ENCODE measurements around the gene FRMD7. TPM values are rescaled to one million over a fixed set of nuclear protein-coding genes. Genes with fewer than 3 reads are reported as not detected.

The FRMD7 gene
- total RNA-seq, 1 donor from 2014 or later = not detected

DNA sequence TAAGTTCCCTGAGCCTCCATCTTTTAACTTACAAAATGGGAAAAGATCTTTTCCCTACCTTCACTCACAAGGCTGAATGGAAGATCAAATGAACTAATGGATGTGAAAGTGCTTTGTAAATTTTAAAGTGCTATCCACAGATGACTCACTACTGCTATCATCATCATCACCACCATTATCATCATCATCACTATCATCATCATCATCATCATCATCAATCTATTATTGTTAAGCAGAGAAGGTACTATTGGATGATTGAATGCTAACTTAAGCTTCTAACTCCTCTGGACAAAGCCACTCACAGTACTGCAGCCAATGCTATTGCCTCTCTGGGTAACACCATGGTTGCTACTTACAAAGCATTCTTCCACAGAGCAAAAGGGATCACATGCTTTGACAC, 1.9 kb downstream of the FRMD7 start:
- Histone ChIP-seq H3K36me3 (no peaks in the 10 kb centered on the region), H3K9me3 (no peaks in the 10 kb centered on the region), H3K27me3 (no peaks in the 10 kb centered on the region), H3K27ac (no peak overlapping the region), H3K4me1 (no peaks in the 10 kb centered on the region), H3K4me3 (no peak overlapping the region)
- no peak for TF ChIP-seq CTCF (IDR thresholded peaks at IDR 0.05)
- no peak for DNase-seq (ENCODE audit: low spot score in 2 of 2)
- intact Hi-C loops (cut with DNase I) = no loop called here

- Histone ChIP-seq H3K4me1 (no peaks in the 10 kb centered on the region), H3K4me3 (no peak overlapping the region), H3K36me3 (no peaks in the 10 kb centered on the region), H3K27me3 (no peaks in the 10 kb centered on the region), H3K27ac (no peak overlapping the region), H3K9me3 (no peaks in the 10 kb centered on the region)
- no peak for DNase-seq (ENCODE audit: low spot score in 2 of 2)
- intact Hi-C loops (cut with DNase I) = no loop called here
- TF ChIP-seq CTCF (IDR thresholded peaks at IDR 0.05) = no peak
Measured at GRCh38 chrX:132120913-132121312, 6.9 kb downstream of the FRMD7 start.

DNA sequence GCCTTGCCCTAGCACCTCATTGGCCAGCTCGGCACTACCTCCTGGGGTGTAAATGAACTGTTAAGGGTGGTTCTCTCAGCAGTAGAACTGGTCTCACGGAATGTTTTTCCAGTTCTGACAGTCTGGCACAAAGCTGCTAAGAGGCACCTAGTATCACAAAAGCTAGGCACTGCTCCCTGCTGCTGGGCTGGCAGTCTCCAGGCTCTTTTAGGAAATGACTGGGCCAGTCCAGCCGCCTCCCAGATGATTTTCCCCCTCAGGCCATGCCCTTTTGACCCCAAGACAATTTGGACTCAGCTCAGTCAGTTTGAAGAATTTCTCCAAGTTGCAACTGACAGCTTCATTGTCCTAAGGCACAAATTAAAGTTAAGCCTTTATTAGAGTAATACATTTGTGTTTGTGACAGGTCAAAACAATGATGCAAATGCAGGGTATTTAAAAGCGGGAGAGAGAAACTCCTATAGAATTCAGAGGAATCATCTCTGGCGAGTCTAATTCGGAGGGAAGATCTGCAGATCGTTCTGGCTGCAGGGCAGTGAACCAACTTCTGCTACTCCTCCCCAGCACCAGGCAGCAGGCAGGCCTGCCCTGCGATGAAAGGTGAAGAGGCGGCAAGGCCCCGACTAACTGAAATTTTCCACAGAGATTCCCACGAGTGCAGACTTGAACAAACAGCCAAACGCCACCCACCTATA, 7.9 kb downstream of the FRMD7 start:
- Histone ChIP-seq H3K4me1 (no peaks in the 10 kb centered on the region), H3K9me3 (no peaks in the 10 kb centered on the region), H3K36me3 (no peaks in the 10 kb centered on the region), H3K27me3 (no peaks in the 10 kb centered on the region), H3K4me3 (no peak overlapping the region), H3K27ac (no peak overlapping the region)
- no peak for DNase-seq (ENCODE audit: low spot score in 2 of 2)
- TF ChIP-seq CTCF (IDR thresholded peaks at IDR 0.05) = no peak
- intact Hi-C loops (cut with DNase I) = no loop called here

DNA sequence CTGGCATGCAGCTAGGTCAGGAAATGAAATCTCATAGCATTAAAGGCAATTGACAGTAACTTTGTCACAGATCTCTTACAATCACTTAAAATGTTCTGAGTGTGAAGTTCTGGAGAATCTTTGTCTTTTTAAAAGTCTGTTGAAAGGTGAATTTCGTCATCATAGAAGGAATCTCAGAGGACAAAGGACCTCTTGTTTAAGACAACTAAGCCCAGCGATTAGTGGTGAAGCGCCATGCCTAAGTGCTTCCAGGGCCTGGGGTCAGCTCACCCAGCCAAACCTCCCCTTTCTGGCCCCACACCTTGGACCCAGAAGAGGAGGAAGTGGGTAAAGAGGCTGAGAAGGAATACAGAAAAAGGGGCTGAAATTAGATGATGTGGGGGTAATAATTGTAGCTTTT, 8.5 kb downstream of the FRMD7 start:
- H3K27ac ChIP-seq = no peak overlapping the region
- intact Hi-C loops (cut with DNase I) = no loop called here
- TF ChIP-seq CTCF (IDR thresholded peaks at IDR 0.05) = no peak

GRCh38 chrX:132118358-132118757, 9.5 kb downstream of the FRMD7 start:
- intact Hi-C loops (cut with DNase I) = no loop called here
- H3K36me3 ChIP-seq = no peaks in the 10 kb centered on the region
- no peaks in the 10 kb centered on the region for H3K4me1 ChIP-seq
- no peak for TF ChIP-seq CTCF (IDR thresholded peaks at IDR 0.05)
- no peaks in the 10 kb centered on the region for H3K9me3 ChIP-seq
- no peak overlapping the region for H3K27ac ChIP-seq
- DNase-seq (ENCODE audit: low spot score in 2 of 2) = no peak
- no peaks in the 10 kb centered on the region for H3K27me3 ChIP-seq
- H3K4me3 ChIP-seq = no peak overlapping the region

More for the DNA sequence above, 8.5 kb downstream of the FRMD7 start:
- Histone ChIP-seq H3K4me1 (no peaks in the 10 kb centered on the region), H3K36me3 (no peaks in the 10 kb centered on the region), H3K4me3 (no peak overlapping the region), H3K27me3 (no peaks in the 10 kb centered on the region), H3K9me3 (no peaks in the 10 kb centered on the region)
- DNase-seq (ENCODE audit: low spot score in 2 of 2) = no peak

DNA sequence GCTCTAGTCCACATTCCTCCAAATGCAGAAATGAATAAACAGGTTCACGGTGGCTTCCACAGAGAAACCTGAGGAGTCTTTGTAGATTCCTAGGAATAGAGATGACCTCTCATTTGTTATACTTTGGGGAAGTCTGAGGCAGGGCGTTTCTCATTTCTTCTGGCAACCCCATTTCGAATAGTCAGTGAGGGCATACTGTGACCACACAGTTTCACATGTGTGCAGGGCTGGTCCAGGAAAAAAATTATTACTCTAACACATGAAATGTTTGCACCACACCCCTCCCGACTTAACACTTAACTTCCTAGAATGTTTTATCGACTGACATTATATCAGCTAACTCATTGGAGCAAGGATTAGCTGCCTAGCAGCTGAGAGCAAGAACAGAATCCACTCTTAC, 12.0 kb downstream of the FRMD7 start:
- no peaks in the 10 kb centered on the region for H3K9me3 ChIP-seq
- TF ChIP-seq CTCF (IDR thresholded peaks at IDR 0.05) = no peak
- H3K27me3 ChIP-seq = no peaks in the 10 kb centered on the region
- H3K36me3 ChIP-seq = no peaks in the 10 kb centered on the region
- no peaks in the 10 kb centered on the region for H3K4me1 ChIP-seq
- DNase-seq (ENCODE audit: low spot score in 2 of 2) = no peak
- no peak overlapping the region for H3K27ac ChIP-seq
- intact Hi-C loops (cut with DNase I) = no loop called here
- H3K4me3 ChIP-seq = no peak overlapping the region

All from ascending aorta (tissue), 2 donors.